PC-9 (cell line): Measurements from ENCODE around the gene SLC25A21. TPM values are rescaled to one million over a fixed set of nuclear protein-coding genes. Genes with fewer than 3 reads are reported as not detected.
"Not testable (repeated sequence)": the region's sequence is repeated elsewhere in the genome, so short reads cannot be mapped to it uniquely, and the experiment has no call there.

Experiments
- BruUV-seq: library from RNA; stranded (reverse); fragments of 400-500 nt; replicated peaks from 2 replicates; lab custom pipeline; 2021; lab: Mats Ljungman, UMichigan
- CTCF ChIA-PET: fragments of 300-600 bp; sonication (Branson Sonifier 250); formaldehyde crosslinking; loops from one replicate; lab custom pipeline; 2022; ENCODE audit warnings: antibody characterized with exemption; lab: Charles Lee
- POLR2A ChIA-PET: fragments of 300-600 bp; sonication (Branson Sonifier 250); formaldehyde crosslinking; loops from one replicate; lab custom pipeline; 2022; ENCODE audit warnings: antibody characterized with exemption; ENCODE audit not compliant: unreplicated experiment; lab: Charles Lee
- DNase-seq, 2 experiments: peaks; one replicate each; pipeline versions ENCODE4 v3.0.0 to v3.0.0-alpha.2; 2015 to 2022; ENCODE audit warnings: mixed read lengths in 1 of 2
- H2AFZ ChIP-seq: fragments of 200-600 bp; sonication (generic); 2 replicates; pipeline ENCODE4 v1.8.1; 2017; ENCODE audit warnings: antibody characterized with exemption
- H3F3A ChIP-seq: fragments of 200-600 bp; sonication (generic); 2 replicates; pipeline ENCODE4 v1.8.1; 2017; ENCODE audit warnings: antibody characterized with exemption, mild to moderate bottlenecking, low read depth; ENCODE audit not compliant: insufficient read depth
- H3K27ac ChIP-seq: fragments of 200-600 bp; sonication (generic); 2 replicates; pipeline ENCODE4 v1.6.1; 2016; ENCODE audit warnings: mixed run types
- H3K27me3 ChIP-seq: fragments of 200-600 bp; sonication (generic); 2 replicates; pipeline ENCODE4 v1.6.1; 2016; ENCODE audit warnings: low read depth, mixed run types; ENCODE audit not compliant: insufficient read depth
- H3K36me3 ChIP-seq: fragments of 200-600 bp; sonication (generic); 2 replicates; pipeline ENCODE4 v1.6.1; 2016; ENCODE audit warnings: low read depth, mixed run types
- H3K4me1 ChIP-seq: fragments of 200-600 bp; sonication (generic); replicated peaks from 2 replicates; pipeline ENCODE4 v1.6.1; 2016; ENCODE audit warnings: mixed run types; ENCODE audit not compliant: insufficient read depth
- H3K4me2 ChIP-seq: fragments of 200-600 bp; sonication (generic); 2 replicates; pipeline ENCODE4 v1.6.1; 2017; ENCODE audit warnings: mixed run types
- H3K4me3 ChIP-seq: fragments of 200-600 bp; sonication (generic); 2 replicates; pipeline ENCODE4 v1.6.1; 2016; ENCODE audit warnings: mixed run types
- H3K79me2 ChIP-seq: fragments of 200-600 bp; sonication (generic); 2 replicates; pipeline ENCODE4 v1.6.1; 2017; ENCODE audit warnings: low read depth, mixed run types
- H3K9me2 ChIP-seq: fragments of 200-600 bp; sonication (generic); 2 replicates; pipeline ENCODE4 v1.8.1; 2017; ENCODE audit warnings: mild to moderate bottlenecking; ENCODE audit not compliant: insufficient read depth
- H3K9me3 ChIP-seq: fragments of 200-600 bp; sonication (generic); 2 replicates; pipeline ENCODE4 v1.8.1; 2016; ENCODE audit warnings: low read depth; ENCODE audit not compliant: insufficient read depth
- H4K20me1 ChIP-seq: fragments of 200-600 bp; sonication (generic); 2 replicates; pipeline ENCODE4 v1.8.1; 2017; ENCODE audit not compliant: insufficient read depth
- EZH2 ChIP-seq: fragments of 200-600 bp; sonication (generic); IDR thresholded peaks from 2 replicates; pipeline ENCODE4 v1.8.0; 2017; ENCODE audit warnings: antibody characterized with exemption, low read depth
- intact Hi-C: fragments of 100-400 bp; cut with micrococcal nuclease; formaldehyde crosslinking; loops from one replicate; pipeline ENCODE4 v1.10.0; 2022; ENCODE audit not compliant: unreplicated experiment
- total RNA-seq: library from RNA; stranded (reverse); gene quantifications from 2 replicates; pipeline ENCODE4 v1.2.3, GENCODE V29; 2021
- TF ChIP-seq, protein P1 (sequence below): fragments of 200-600 bp; sonication (generic); conservative IDR thresholded peaks from 2 replicates; pipeline ENCODE4 v1.6.1; 2017; ENCODE audit warnings: mixed run types, antibody characterized with exemption, mild to moderate bottlenecking, moderate library complexity

The SLC25A21 gene
- total RNA-seq, 1 experiment from 2014 or later, result 3.2 TPM

DNA sequence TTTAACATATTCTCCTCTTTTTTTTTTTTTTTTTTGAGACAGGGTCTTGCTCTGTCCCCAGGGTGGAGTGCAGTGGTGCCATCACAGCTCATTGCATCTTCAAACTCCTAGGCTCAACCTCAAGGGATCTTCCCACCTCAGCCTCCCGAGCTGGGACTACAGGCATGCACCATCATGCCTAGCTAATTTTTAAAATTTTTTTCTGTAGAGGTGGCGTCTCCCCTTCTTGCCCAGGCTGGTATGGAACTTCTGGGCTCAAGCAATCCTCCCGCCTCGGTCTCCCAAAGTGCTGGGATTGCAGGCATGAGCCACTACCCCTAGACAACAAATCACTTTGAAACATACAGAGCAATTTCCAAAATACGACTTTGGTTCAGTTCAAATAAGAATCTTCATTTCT is 355.9 kb downstream of the SLC25A21 start:
- H3K9me3 ChIP-seq, result no peaks in the 10 kb centered on the region
- no peak for DNase-seq
- no peak for TF ChIP-seq EZH2
- TF ChIP-seq, protein P1, sequence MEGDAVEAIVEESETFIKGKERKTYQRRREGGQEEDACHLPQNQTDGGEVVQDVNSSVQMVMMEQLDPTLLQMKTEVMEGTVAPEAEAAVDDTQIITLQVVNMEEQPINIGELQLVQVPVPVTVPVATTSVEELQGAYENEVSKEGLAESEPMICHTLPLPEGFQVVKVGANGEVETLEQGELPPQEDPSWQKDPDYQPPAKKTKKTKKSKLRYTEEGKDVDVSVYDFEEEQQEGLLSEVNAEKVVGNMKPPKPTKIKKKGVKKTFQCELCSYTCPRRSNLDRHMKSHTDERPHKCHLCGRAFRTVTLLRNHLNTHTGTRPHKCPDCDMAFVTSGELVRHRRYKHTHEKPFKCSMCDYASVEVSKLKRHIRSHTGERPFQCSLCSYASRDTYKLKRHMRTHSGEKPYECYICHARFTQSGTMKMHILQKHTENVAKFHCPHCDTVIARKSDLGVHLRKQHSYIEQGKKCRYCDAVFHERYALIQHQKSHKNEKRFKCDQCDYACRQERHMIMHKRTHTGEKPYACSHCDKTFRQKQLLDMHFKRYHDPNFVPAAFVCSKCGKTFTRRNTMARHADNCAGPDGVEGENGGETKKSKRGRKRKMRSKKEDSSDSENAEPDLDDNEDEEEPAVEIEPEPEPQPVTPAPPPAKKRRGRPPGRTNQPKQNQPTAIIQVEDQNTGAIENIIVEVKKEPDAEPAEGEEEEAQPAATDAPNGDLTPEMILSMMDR, result no peak
- no peaks in the 10 kb centered on the region for H3K9me2 ChIP-seq
- ChIA-PET CTCF (no interaction called here), POLR2A (no interaction called here)
- intact Hi-C loops, result no loop called here
- H3K27me3 ChIP-seq, result no peaks in the 10 kb centered on the region
- no peak overlapping the region for H2AFZ ChIP-seq
- H3K4me2 ChIP-seq, result no peak overlapping the region
- H3K79me2 ChIP-seq, result no peaks in the 10 kb centered on the region
- H3K4me1 ChIP-seq, result no peaks in the 10 kb centered on the region
- no peaks in the 10 kb centered on the region for H3F3A ChIP-seq
- H4K20me1 ChIP-seq, result no peaks in the 10 kb centered on the region
- H3K36me3 ChIP-seq, result no peaks in the 10 kb centered on the region
- no peak overlapping the region for H3K4me3 ChIP-seq
- no TSS peak for BruUV-seq
- H3K27ac ChIP-seq, result no peak overlapping the region

DNA sequence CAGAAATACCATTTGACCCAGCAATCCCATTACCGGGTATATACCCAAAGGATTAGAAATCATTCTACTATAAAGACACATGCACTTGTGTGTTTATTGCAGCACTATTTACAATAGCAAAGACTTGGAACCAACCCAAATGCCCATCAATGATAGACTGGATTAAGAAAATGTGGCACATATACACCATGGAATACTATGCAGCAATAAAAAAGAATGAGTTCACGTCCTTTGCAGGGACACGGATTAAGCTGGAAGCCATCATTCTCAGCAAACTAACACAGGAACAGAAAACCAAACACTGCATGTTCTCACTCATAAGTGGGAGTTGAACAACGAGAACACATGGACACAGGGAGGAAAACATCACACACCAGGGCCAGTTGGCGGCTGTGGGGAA is 357.6 kb downstream of the SLC25A21 start:
- H4K20me1 ChIP-seq, H2AFZ ChIP-seq, H3K27me3 ChIP-seq, DNase-seq, POLR2A ChIA-PET, H3K4me2 ChIP-seq, CTCF ChIA-PET, H3K4me3 ChIP-seq, H3K36me3 ChIP-seq, H3K79me2 ChIP-seq, H3K4me1 ChIP-seq, BruUV-seq, H3K9me2 ChIP-seq, H3K27ac ChIP-seq, H3F3A ChIP-seq, H3K9me3 ChIP-seq, intact Hi-C loops: not testable (repeated sequence)

DNA sequence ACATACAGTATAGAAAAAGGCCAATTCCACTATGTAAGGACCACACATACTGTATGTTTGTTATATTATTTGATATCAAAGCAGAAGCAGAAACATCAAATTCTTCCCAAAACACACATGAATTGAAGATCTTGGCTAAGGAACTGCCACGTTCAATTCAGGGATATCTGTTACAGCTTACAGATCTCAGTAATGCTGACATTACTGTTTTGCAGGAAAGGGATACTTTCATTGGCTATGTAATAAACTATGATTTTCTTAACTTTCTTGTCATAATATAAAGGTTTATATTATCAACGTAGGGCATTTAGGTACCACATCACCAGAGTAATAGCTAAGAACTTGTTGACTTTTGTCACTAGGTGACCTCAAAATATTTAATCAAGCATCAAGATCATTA is 362.2 kb downstream of the SLC25A21 start:
- ChIA-PET CTCF (no interaction called here), POLR2A (no interaction called here)
- no peaks in the 10 kb centered on the region for H3K4me1 ChIP-seq

More for the DNA sequence above, 362.2 kb downstream of the SLC25A21 start:
- no peaks in the 10 kb centered on the region for H3K36me3 ChIP-seq
- intact Hi-C loops, result no loop called here
- H3K9me2 ChIP-seq, result 0 out of 2 replicates have a peak, but pooled peaks cover 3% of the 10 kb centered on the region
- DNase-seq, result no peak
- no peaks in the 10 kb centered on the region for H3K27me3 ChIP-seq
- H2AFZ ChIP-seq, result no peak overlapping the region
- H3F3A ChIP-seq, result no peaks in the 10 kb centered on the region
- no peak overlapping the region for H3K4me2 ChIP-seq
- H3K79me2 ChIP-seq, result no peaks in the 10 kb centered on the region
- TF ChIP-seq EZH2, result no peak
- TF ChIP-seq, protein P1, result no peak
- no TSS peak for BruUV-seq
- H3K9me3 ChIP-seq, result no peaks in the 10 kb centered on the region
- H4K20me1 ChIP-seq, result no peaks in the 10 kb centered on the region
- no peak overlapping the region for H3K4me3 ChIP-seq
- H3K27ac ChIP-seq, result no peak overlapping the region
